GM21737 (cell line): Measurements from ENCODE around the gene ASL.
A peak's percentile ranks its signal among the peaks of the same experiment; 100 is the strongest.
"Not testable (repeated sequence)": the region's sequence is repeated elsewhere in the genome, so short reads cannot be mapped to it uniquely, and the experiment has no call there.

ENCODE experiments used
- ATAC-seq: cut with Tn5 transposase; IDR thresholded peaks from one replicate; pipeline ENCODE4 v1.9.1; 2021; ENCODE audit warnings: mild to moderate bottlenecking, moderate library complexity; ENCODE audit not compliant: unreplicated experiment

Gene ASL

DNA sequence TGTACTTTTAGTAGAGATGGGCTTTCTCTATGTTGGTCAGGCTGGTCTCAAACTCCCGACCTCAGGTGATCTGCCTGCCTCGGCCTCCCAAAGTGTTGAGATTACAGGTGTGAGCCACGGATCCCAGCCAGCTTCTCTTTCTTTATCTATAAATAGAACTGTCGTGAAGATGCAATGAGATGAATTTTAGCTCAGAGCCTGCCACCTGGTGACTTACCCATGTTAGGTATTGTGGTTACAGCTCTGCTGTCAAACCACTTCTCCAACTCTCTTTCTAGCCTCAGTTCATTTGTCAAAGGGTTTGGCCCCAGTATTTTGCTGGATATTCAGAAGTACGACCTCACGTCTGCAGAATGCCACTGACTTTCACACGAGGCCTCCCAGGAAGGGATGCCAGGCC, 3.4 kb upstream of the ASL start:
- ATAC-seq = not testable (repeated sequence)

DNA sequence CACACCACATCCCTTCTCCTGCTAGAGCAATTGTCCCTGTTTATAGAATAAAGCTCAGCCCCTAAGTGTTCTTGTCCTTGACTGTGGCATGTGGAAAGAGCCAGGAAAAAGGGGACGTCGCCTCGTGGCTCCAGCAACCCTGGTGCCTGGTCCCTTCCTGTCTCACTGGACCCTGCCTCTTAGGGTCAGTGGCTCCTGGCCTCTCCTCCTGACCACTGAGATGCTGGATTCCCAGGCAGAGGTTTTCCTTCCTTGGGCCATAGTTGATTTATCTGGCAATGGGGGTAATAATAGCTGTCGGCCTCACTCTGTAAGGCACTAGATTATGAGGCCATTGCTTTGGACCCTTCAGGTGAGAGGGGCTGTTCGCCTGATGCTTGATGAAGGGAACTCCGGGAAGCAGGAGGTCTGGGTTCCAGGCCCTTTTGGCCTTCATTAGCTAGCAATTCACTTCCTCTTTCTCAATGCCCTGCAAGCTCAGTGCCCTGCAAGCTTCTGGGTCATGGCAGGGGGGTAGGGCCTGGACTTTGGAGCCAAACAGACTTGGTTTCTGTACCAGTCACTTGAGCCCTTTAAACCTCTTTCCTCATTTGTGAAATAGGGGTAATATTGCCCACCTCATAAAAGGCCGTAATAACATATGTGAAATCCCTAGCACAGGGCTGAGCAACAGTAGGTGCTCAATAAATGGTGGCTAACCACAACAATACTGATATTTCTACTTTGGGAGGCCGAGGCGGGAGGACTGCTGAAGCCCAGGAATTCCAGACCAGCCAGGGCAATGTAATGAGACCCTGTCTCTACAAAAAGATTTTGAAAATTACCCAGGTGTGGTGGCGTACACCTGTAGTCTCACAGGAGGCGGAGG, 1.1 kb downstream of the ASL start:
- no peak for ATAC-seq

DNA sequence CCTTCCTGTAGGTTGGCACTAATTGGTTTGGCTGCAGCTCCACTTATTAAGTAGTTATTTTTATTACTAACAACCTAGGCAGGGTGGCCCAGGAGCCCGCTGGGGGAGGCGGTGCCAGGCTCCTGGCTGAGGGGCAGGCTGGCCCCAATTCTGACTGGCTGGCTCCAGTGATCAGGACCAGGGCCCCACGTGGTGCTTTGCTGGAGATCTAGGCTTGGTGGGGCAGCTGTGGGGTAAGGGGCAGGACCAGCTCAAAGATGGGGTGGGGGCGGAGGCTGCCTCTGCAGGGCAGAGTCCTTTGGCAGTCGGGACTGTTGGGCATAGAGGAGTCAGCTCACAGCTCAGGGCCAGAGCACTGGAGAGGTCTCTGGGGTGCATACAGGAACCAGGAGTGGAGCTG, 2.4 kb downstream of the ASL start:
- no peak for ATAC-seq

DNA sequence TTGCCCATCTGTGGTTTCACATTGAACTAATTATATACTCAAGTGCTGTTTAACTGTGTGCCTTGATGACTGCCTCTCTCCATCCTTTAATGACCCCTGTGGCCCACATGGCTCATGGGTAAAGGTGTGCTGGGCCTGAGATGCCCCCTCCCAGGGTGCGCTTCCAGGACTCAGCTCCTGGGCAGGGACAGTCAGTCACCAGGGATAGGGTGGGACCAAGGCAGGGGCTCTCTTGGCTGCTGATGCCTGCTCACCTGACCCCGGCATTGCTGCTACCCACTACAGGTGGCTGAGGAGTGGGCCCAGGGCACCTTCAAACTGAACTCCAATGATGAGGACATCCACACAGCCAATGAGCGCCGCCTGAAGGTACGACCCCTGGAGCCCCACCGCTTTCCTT, 6.5 kb downstream of the ASL start:
- no peak for ATAC-seq

DNA sequence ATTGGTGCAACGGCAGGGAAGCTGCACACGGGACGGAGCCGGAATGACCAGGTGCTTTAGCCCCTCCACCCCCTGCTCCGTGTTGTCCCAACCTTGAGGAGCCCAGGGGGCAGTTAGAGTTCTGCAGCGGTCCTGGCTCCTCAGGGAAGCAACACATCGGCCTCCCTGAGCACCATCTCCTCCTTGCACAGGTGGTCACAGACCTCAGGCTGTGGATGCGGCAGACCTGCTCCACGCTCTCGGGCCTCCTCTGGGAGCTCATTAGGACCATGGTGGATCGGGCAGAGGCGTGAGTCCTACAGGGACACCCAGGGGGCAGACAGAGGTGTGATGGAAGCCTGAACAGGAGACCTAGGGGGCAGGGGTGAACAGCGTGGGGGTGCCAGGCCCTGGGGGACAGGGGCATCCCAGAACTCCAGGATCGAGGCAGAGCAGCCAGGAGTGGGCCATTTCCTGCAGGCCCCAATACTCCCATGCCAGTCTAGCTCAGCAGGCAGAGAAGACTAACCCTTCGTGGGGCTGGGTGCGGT, 7.3 kb downstream of the ASL start:
- no peak for ATAC-seq

DNA sequence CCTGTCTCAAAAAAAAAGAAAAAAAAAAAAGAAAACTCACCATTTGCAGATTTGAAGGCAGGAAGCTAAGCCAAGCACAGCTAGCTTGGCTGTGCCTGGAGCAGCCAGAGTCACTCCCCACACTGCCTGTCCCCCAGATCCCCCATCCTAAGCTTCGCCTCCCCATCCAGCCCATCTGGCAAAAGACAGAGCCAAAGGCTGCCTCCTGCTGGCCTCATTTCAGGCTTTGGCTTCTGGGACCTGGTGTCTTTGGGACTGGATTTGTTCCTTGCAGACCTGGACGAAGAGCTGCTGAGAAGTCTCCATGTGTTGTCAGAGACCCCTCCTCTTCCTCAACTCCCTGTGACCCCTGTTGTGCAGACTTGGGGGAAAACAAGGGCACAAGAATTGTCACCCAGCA, 8.1 kb downstream of the ASL start:
- no peak for ATAC-seq

DNA sequence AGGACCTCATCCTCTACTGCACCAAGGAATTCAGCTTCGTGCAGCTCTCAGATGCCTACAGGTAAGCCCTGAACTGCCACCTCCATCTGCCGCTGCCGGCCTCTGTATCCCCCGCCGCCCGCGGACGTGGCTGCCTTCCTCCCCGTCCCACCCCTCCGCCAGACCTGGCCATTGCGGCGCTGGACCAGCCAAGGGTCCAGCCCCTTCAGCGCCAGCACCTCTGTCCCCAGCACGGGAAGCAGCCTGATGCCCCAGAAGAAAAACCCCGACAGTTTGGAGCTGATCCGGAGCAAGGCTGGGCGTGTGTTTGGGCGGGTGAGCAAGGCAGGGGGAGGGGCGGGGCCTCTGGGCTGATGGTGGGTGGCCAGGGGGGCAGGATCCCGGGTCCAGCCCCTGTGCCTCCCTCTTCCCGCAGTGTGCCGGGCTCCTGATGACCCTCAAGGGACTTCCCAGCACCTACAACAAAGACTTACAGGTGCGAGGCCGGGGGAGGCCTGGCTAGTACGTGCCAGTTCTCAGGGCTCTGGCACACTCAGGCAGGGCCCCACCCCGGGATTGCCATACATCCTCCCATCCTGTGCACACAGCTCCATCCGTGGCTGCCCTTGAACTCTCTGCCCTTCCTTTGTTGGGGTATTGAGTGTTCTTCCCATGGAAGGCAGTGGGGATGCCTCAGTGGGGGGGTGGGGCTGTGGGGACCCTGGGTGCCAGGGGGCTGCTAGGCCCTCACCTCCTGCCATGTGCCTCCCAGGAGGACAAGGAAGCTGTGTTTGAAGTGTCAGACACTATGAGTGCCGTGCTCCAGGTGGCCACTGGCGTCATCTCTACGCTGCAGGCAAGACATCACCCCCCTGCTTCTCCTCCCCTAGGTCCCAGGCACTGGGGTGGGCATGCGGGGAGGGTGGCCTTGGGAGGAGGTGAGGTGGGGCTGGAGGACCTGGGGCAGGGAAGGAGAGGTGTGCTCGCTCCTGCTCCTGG, 13.5 kb downstream of the ASL start:
- ATAC-seq = no peak

DNA sequence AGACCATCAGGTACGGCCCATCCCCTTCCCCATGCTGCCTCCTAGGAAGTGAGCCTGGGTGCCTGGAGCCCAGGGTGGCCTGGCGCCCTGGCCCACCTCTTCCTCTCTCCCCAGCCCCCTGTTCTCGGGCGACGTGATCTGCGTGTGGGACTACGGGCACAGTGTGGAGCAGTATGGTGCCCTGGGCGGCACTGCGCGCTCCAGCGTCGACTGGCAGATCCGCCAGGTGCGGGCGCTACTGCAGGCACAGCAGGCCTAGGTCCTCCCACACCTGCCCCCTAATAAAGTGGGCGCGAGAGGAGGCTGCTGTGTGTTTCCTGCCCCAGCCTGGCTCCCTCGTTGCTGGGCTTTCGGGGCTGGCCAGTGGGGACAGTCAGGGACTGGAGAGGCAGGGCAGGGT, 17.0 kb downstream of the ASL start:
- ATAC-seq = no peak

DNA sequence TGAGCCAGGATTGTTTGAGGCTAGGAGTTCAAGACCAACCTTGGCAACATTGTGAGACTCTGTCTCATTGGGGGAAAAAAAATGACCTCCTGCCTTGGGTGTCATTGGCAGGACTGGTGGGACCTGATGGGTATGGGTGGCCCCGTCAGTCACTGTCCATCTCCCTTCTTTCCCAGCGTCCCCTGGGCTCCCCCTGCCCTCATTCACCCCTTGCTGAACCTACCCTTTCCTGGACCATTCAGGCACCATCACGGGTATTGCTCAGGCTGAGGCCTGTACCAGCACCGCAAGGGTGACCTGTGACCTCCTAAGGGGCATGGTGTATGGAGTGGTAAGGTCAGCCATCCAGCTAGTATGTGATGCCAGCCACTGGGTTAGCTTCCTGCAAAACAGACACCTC, 19.4 kb downstream of the ASL start:
- ATAC-seq = no peak

DNA sequence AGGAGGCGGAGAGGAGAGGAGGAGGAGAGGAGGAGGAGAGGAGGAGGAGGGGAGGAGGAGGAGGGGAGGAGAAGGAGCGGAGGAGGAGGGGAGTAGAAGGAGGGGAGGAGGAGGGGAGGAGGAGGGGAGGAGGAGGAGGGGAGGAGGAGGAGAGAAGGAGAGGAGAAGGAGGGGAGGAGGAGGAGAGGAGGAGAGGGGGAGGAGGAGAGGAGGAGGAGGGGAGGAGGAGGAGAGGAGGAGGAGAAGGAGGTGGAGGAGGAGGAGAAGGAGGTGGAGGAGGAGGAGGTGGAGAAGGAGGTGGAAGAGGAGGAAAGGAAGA, 23.6 kb downstream of the ASL start:
- no peak for ATAC-seq

DNA sequence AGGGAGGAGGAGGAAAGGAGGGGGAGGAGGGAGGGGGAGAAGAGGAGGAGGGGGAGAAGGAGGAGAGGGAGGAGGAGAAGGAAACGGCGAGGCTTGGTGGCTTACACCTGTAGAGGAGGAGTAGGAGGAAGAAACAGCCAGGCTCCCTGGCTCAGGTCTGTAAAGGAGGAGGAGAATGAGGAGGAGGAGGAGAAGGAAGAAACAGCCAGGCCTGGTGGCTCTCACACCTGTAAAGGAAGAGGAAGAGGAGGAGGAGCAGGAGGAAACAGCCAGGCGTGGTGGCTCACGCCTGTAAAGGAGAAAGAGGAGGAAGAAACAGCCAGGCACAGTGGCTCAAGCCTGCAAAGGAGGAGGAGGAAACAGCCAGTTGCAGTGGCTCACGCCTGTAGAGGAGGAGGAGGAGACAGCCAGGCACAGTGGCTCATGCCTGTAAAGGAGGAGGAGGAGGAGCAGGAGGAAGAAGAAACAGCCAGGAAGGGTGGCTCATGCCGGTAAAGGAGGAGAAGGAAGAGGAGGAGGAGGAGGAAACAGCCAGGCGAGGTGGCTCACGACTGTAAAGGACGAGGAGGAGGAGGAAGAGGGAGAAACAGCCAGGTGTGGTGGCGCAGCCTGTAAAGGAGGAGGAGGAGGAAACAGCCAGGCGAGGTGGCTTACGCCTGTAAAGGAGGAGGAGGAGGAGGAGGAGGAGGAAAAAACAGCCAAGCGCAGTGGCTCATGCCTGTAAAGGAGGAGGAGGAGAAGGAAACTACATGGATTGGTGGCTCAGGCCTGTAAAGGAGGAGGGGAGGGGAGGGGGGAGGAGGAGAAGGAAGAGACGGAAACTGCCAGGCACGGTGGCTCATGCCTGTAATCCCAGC, 24.2 kb downstream of the ASL start:
- peak; percentile 73 for ATAC-seq

DNA sequence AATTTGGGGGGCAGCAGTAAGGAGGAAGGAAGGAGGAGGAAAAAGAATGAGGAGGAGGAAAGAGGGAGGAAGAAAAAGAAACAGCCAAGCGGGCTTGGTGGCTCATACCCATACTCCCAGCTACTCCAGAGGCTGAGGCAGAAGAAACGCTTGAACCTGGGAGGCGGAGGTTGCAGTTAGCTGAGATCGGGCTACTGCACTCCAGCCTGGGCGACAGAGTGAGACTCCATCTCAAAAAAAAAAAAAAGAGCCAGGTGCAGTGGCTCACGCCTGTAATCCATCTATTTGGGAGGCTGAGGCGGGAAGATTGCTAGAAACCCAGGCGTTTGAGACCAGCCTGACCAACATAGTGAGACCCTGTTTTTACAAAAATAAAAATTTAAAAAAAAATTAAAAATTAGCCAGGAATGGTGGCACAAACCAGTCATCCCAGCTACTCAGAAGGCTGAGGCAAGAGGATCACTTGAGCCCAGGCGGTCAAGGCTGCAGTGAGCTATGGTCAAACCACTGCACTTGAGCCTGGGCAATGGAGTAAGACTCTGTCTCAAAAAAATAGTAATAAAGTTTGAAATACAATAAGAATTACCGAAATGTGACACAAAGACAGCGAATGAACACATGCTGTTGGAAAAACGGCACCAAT, 24.9 kb downstream of the ASL start:
- peak; percentile 25 for ATAC-seq

DNA sequence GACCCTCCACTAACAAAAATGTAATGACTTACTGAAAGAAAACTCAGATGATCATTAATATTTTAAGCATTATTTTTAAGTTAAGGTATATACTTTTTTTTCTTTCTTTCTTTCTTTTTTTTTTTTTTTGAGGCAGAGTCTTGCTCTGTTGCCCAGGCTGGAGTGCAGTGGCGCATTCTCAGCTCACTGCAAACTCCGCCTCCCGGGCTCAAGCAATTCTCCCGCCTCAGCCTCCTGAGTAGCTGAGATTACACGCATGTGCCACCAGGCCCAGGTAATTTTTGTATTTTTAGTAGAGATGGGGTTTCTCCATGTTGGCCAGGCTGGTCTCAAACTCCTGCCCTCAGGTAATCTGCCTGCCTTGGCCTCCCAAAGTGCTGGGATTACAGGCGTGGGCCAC, 26.5 kb downstream of the ASL start:
- not testable (repeated sequence) for ATAC-seq

DNA sequence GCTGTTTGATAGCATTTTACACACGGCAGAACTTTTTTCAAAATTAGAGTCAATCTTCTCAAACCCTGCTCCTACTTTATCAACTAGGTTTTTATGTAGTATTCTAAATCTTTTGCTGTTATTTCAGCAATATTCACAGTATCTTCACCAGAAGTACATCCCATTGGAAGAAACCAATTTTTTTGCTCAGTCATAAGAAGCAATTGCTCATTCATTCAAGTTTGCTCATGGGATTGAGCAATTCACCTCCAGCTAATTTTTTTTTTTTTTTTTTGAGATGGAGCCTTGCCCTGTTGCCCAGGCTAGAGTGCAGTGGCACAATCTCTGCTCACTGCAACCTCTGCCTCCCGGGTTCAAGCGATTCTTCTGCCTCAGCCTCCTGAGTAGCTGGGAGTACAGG, 28.4 kb downstream of the ASL start:
- not testable (repeated sequence) for ATAC-seq

DNA sequence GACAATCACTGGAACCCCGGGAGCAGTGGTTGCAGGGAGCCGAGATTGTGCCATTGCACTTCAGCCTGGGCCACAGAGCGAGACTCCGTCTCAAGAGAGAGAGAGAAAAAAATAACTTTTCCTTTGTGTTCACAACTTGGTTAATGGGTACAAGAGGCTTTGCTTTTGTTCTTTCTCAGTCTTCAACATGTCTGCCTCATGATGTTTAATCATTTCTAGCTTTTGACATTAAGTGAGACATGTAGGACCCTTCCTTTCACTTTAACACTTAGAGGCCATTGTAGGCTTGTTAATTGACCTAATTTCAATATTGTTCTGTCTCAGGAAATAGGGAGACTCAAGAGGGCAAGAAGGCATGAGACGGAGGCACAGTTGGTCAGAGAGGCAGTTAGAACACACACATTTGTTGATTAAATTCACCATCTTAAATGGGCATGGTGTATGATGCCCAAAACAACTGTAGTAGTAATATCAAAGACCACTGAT, 29.7 kb downstream of the ASL start:
- no peak for ATAC-seq

DNA sequence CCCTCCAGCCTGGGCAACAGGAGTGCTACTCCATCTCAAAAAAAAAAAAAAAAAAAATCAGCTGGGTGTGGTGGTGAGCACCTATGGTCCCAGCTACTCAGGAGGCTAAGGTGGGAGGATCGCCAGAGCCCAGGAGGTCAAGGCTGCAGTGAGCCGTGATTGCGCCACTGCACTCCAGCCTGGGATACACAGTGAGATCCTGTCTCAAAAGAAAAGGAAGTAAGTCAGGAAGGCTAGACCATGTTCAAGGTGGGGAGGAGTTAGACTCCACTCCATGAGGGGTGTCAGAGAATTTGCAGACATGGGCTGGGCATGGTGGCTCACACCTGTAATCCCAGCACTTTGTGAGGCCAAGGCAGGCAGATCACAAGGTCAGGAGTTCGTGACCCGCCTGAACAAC, 32.8 kb downstream of the ASL start:
- not testable (repeated sequence) for ATAC-seq

DNA sequence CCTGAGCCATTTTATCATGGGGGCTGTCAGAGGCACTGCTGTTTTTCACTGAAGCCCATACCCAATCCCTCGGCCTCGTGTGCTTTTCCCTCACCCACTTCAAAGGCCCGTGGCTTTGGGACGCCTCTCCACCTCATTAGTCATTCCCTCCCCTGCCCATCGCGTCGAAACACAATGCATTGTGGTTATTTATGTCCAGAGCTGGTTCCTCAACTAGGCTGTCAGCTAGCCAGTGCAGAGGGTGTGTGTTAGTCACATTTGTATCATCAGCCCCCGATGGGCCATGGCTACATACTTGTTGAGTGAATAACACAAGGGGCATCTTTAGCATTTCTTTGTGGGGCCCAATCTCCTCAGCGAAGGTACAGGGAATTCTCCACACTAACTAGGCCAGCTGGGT, 35.2 kb downstream of the ASL start:
- ATAC-seq = no peak

DNA sequence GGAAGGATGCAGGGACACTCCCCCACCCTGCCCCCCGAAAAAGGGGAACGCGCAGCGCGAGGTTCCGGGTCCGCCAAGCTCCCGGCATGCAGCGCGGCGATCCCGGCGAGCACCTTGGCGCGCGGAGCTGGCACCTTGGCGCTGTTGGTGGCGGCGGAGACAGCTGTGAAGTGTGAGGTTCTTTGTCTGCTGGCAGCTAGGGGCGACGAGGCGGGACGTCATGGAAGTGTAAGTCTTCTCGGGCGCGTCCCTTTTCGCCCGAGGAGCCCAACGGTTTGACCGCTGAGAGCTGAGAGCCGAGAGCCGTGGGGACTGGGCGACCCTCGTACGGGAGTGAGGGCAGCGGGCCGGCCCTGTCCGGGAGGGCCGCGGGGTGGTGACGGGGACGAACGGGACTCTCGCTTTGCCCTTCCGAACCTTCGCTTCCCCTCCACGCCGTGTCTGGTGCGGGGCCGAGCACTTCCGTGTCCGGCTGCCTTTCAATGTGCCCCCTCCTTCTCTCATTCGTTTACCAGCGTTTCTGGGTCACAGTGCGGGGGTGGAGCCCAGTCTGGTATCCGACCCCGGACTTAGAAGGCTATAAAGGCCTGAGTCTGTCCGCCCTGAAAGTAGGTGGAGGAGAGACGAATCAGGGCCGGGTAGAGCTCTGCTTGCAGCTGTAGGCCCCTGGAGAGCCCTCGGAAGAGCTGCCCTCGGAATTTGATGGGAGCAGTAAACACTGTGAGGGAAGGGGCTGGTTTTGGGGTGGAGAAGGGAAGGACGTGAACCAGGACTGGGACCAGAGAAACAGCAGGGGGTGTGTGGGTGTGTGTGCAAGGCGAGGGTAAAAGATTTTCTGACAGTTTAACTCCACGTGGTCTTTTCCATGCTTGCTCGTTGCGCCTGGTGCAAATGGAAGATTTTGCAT, 39.4 kb downstream of the ASL start, which contains the start of gene CRCP:
Gene CRCP, plus strand, starts transcription at position 105 of the 907 bp plus-strand sequence. Its CDS starts 116 bp downstream, at position 221.
- ATAC-seq = peak; percentile 89
